Measurements from ENCODE around the gene ADORA1. TPM values are rescaled to one million over a fixed set of nuclear protein-coding genes. Genes with fewer than 3 reads are reported as not detected.

The ADORA1 gene
- total and polyA plus RNA-seq, 10 of the 15 experiments (the other 5 are each of a cell fraction or from before 2014, with no cell fraction given) = not detected

- Histone ChIP-seq H3K4me1 (ENCODE audit: control insufficient read depth, insufficient read depth, low read length) (no peaks in the 10 kb centered on the region), H2AFZ (ENCODE audit: control insufficient read depth, low read depth, low read length) (no peak overlapping the region), H3K4me3 (no peak overlapping the region), H3K27ac (ENCODE audit: control insufficient read depth, insufficient read depth) (no peak overlapping the region), H3K4me2 (ENCODE audit: control insufficient read depth, insufficient read depth) (no peak overlapping the region), H3K27me3 (replicated peaks in 1 of 2; ENCODE audit: control insufficient read depth in 2 of 2, insufficient read depth in 2 of 2, low read length in 1 of 2) (no peaks in the 10 kb centered on the region; a peak in 3 of 4 replicates), H4K20me1 (ENCODE audit: control insufficient read depth, insufficient read depth) (no peaks in the 10 kb centered on the region), H3K79me2 (ENCODE audit: control insufficient read depth, insufficient read depth, low read length) (no peaks in the 10 kb centered on the region), H3K9me3 (replicated peaks; ENCODE audit: control insufficient read depth, insufficient read depth, low read length) (no peaks in the 10 kb centered on the region), H3K9ac (ENCODE audit: control insufficient read depth, insufficient read depth, low read length) (no peak overlapping the region), H3K36me3 (ENCODE audit: control insufficient read depth in 2 of 2, insufficient read depth in 2 of 2, low read length in 1 of 2) (no peaks in the 10 kb centered on the region)
- FAIRE-seq = no peak
- intact Hi-C loops (cut with micrococcal nuclease; ENCODE audit: unreplicated experiment) = no loop called here
- POLR2A ChIA-PET = no interaction called here
- in situ Hi-C loops (cut with MboI) = no loop called here
- WGBS (ENCODE audit: insufficient coverage, insufficient replicate concordance, low lambda C conversion rate, missing lambda C conversion rate) = 15% methylated on average over 4 of the region's 4 CpGs
- TF ChIP-seq ZBED1 (IDR thresholded peaks at IDR 0.05; ENCODE audit: borderline replicate concordance) (no peak), ZNF592 (IDR thresholded peaks at IDR 0.05) (no peak), SKIL (IDR thresholded peaks at IDR 0.05; ENCODE audit: low read depth, poor library complexity, severe bottlenecking) (no peak), MEF2A (IDR thresholded peaks at IDR 0.05; ENCODE audit: insufficient read depth, low read depth, low read length) (no peak), SREBF2 (IDR thresholded peaks at IDR 0.05; ENCODE audit: low read length) (no peak), MXI1 (IDR thresholded peaks at IDR 0.05; ENCODE audit: low read depth, low read length) (no peak), FOXK2 (IDR thresholded peaks at IDR 0.05) (no peak), SUPT20H (IDR thresholded peaks at IDR 0.05; ENCODE audit: borderline replicate concordance, control insufficient read depth, low read depth, low read length) (no peak), ATF3 (IDR thresholded peaks at IDR 0.05; ENCODE audit: borderline replicate concordance, extremely low read depth, low read depth, low read length) (no peak), MYC (IDR thresholded peaks at IDR 0.05; ENCODE audit: insufficient read depth, insufficient read length, insufficient replicate concordance, low read length, severe bottlenecking) (no peak)
- RAD21 ChIA-PET (ENCODE audit: unreplicated experiment) = no interaction called here
- DNase-seq (ENCODE audit: low read depth, low spot score) = no peak
- BruUV-seq (replicated peaks) = no TSS peak
- SMC1A ChIA-PET (ENCODE audit: uncharacterized antibody, unreplicated experiment) = interaction anchor here (0.6 to 0.7 kb wide), 2 partner anchors 60 to 149 kb away, joined by 3 read pairs; no protein-coding TSS in a partner anchor
- CTCF ChIA-PET = interaction anchor here (1.2 kb wide), 1 partner anchor 164 kb away, joined by 3 read pairs; no protein-coding TSS in a partner anchor
- no peak for ATAC-seq
Measured at GRCh38 chr1:203103216-203103615, 24.3 kb upstream of the ADORA1 start.

Measured in GM12878 (cell line).